Fibroblast of skin of right quadriceps (primary cell): Measurements from ENCODE around the gene TRIM34.
"Not testable (repeated sequence)": the region's sequence is repeated elsewhere in the genome, so short reads cannot be mapped to it uniquely, and the experiment has no call there.

Experiments used
- DNase-seq: peaks from one replicate; pipeline ENCODE4 v3.0.0-alpha.2; 2013

TRIM34 gene

GRCh38 chr11:5622802-5623201 is 2.0 kb upstream of the TRIM34 start:
- no peak for DNase-seq

GRCh38 chr11:5625281-5625680 is 480 bp downstream of the TRIM34 start:
- no peak for DNase-seq

GRCh38 chr11:5626196-5626595 is 1.4 kb downstream of the TRIM34 start:
- DNase-seq = peak; percentile 68

GRCh38 chr11:5631417-5631816 is 6.6 kb downstream of the TRIM34 start:
- no peak for DNase-seq

GRCh38 chr11:5631969-5632635 is 7.3 kb downstream of the TRIM34 start:
- DNase-seq = no peak

GRCh38 chr11:5639953-5640352 is 15.2 kb downstream of the TRIM34 start:
- DNase-seq = no peak

- no peak for DNase-seq
Observed at GRCh38 chr11:5643585-5643984, 18.8 kb downstream of the TRIM34 start.

GRCh38 chr11:5646139-5646538 is 21.3 kb downstream of the TRIM34 start:
- no peak for DNase-seq

- DNase-seq = no peak
Observed at GRCh38 chr11:5655474-5655873, 30.7 kb downstream of the TRIM34 start.

- DNase-seq = not testable (repeated sequence)
Observed at GRCh38 chr11:5656956-5657355, 32.2 kb downstream of the TRIM34 start.

- DNase-seq = no peak
Observed at GRCh38 chr11:5658318-5658717, 33.5 kb downstream of the TRIM34 start.

GRCh38 chr11:5663511-5663910 is 38.7 kb downstream of the TRIM34 start:
- DNase-seq = no peak

- no peak for DNase-seq
Observed at GRCh38 chr11:5665051-5665570, 40.3 kb downstream of the TRIM34 start.

- DNase-seq = no peak
Observed at GRCh38 chr11:5665746-5666401, 41.1 kb downstream of the TRIM34 start.

- peak; percentile 7 for DNase-seq
Observed at GRCh38 chr11:5666402-5666793, 41.6 kb downstream of the TRIM34 start.

- DNase-seq = no peak
Observed at GRCh38 chr11:5671831-5672230, 47.0 kb downstream of the TRIM34 start.

- no peak for DNase-seq
Observed at GRCh38 chr11:5674391-5674790, 49.6 kb downstream of the TRIM34 start.

GRCh38 chr11:5679811-5680210 is 55.0 kb downstream of the TRIM34 start:
- DNase-seq = no peak

- not testable (repeated sequence) for DNase-seq
Observed at GRCh38 chr11:5682890-5683441, 58.2 kb downstream of the TRIM34 start.

- not testable (repeated sequence) for DNase-seq
Observed at GRCh38 chr11:5683620-5684019, 58.8 kb downstream of the TRIM34 start.

GRCh38 chr11:5684036-5684645 is 59.3 kb downstream of the TRIM34 start:
- peak; percentile 4 for DNase-seq

GRCh38 chr11:5684646-5685362 is 60.0 kb downstream of the TRIM34 start, which contains the start of gene TRIM5:
TSS of gene TRIM5 (minus strand) at chr11:5685074. CDS start at chr11:5680177, 4,897 bp downstream.
- peak; percentile 97 for DNase-seq

- DNase-seq = no peak
Observed at GRCh38 chr11:5686426-5686825, 61.6 kb downstream of the TRIM34 start.
